Measurements from ENCODE around the gene SLC29A3. TPM values are rescaled to one million over a fixed set of nuclear protein-coding genes. Genes with fewer than 3 reads are reported as not detected.

Gene SLC29A3
- total RNA-seq: 1 to 10 TPM; 2.9 to 3.3 TPM

DNA sequence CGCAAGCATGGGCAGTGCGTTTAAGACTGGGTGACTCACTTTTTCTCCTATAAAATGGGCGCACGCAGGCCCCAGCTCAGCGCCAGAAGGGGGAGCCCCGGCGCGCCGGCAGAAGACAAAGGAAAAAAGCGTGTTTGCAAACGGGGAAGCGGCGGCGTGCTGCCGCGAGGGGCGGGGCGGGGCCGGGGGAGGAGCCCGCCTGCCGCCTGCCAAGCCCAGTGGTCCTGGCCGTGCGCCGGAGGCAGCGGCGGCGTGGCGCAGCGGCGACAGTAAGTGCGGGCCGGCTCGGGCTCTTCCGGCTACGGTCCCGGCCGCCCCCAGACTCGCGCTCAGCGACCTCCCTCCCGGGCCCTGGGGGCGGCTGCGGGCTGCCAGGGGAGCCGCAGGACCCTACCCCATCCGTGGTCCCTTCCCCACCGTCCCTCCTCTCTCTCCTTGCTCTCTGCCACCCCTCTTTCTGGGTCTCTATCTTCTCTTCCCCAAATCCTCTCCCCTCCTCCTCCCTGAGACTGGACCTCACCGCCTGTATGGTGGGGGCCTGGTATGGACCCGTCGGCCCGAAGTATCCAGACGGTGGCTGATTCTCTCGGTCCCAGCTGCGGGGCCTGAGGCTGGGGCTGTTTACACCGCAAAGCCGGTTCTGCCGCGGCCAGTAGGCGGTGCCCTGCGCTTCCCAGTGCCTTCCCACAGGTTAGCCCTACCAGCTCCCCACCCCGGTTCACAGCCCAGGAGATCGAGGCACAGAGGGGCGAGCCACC lies at the start of gene SLC29A3:
TSS of gene SLC29A3 (plus strand) at position 218 of the 758 bp plus-strand sequence. CDS start at position 269, 51 bp downstream.
- Mint-ChIP-seq H3K36me3 (ENCODE audit: low read depth) (peaks cover 10% of the 10 kb centered on the region), H3K27ac (peak within 1 kb of the TSS; percentile 81), H3K9me3 (no peaks in the 10 kb centered on the region), H3K4me1 (ENCODE audit: low read depth) (peaks cover 41% of the 10 kb centered on the region), H3K4me3 (peak within 1 kb of the TSS; percentile 89), H3K27me3 (no peaks in the 10 kb centered on the region)
- CTCF ChIA-PET: interaction anchor here (1.0 to 3.1 kb wide), 8 partner anchors 32 to 388 kb away, joined by 3 to 12 read pairs (median 4); no protein-coding TSS in a partner anchor
- intact Hi-C loops (cut with micrococcal nuclease): loop anchor here (5.0 kb wide), 1 partner anchor 58 kb away; no protein-coding TSS in a partner anchor
- POLR2A ChIA-PET: interaction anchor here (0.6 to 1.4 kb wide), 5 partner anchors 58 to 510 kb away, joined by 3 read pairs; no protein-coding TSS in a partner anchor
- ATAC-seq (peak; percentile 90), DNase-seq (peak; percentile 93)
- TF ChIP-seq, protein P1, sequence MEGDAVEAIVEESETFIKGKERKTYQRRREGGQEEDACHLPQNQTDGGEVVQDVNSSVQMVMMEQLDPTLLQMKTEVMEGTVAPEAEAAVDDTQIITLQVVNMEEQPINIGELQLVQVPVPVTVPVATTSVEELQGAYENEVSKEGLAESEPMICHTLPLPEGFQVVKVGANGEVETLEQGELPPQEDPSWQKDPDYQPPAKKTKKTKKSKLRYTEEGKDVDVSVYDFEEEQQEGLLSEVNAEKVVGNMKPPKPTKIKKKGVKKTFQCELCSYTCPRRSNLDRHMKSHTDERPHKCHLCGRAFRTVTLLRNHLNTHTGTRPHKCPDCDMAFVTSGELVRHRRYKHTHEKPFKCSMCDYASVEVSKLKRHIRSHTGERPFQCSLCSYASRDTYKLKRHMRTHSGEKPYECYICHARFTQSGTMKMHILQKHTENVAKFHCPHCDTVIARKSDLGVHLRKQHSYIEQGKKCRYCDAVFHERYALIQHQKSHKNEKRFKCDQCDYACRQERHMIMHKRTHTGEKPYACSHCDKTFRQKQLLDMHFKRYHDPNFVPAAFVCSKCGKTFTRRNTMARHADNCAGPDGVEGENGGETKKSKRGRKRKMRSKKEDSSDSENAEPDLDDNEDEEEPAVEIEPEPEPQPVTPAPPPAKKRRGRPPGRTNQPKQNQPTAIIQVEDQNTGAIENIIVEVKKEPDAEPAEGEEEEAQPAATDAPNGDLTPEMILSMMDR (IDR thresholded peaks at IDR 0.05): no peak

DNA sequence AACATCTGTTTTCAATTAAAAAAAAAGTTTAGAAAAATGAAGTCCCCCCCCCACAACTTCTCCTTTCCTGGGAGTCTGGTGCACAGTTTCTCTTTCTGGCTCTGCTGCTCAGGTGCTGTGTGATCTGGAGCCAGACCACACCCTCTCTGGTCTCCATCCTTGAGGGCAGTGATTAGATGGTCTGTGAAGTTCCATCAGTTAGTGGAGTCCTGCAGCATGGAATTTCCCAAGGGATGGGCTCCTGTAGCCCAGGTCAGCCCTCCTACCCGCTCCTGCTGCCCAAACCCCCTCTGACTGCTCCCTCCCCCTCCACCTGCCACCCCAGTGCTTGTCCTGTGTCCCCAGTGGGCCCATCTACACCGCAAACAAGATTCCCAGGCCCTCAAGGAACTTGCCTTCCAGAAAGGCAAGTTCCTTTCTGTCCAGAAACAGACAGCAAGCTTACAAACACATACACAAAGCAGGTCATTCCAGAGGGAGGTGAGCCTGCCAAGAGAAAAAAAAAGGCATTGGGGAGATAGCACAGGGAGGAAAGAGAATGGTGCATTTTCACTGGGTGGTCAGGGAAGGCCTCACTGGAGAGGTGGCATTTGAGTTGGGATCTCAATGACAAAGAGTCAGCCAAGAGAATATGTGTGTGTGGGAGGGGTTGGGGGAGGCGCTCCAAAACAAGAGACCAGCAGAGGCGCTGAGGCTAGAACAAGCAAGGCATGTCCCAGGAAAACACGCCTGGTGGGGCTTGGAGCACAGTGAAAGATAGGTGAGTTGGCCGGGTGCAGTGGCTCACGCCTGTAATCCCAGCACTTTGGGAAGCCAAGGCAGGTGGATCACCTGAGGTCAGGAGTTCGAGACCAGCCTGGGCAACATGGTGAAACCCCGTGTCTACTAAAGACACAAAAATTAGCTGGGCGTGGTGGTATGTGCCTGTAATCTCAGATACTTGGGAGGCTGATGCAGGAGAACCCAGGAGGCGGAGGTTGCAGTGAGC lies 49.5 kb upstream of the SLC29A3 start:
- intact Hi-C loops (cut with micrococcal nuclease): no loop called here
- Mint-ChIP-seq H3K4me3 (no peak overlapping the region), H3K9me3 (no peaks in the 10 kb centered on the region), H3K27me3 (peaks cover 1% of the 10 kb centered on the region), H3K36me3 (ENCODE audit: low read depth) (no peaks in the 10 kb centered on the region), H3K4me1 (ENCODE audit: low read depth) (no peaks in the 10 kb centered on the region), H3K27ac (no peak overlapping the region)
- POLR2A ChIA-PET: interaction anchor here (0.7 kb wide), 1 partner anchor 28 kb away, joined by 3 read pairs; no protein-coding TSS in a partner anchor
- DNase-seq (no peak), ATAC-seq (no peak)
- TF ChIP-seq, protein P1 (IDR thresholded peaks at IDR 0.05): no peak
- CTCF ChIA-PET: interaction anchor here (0.6 to 2.9 kb wide), 10 partner anchors 8 to 301 kb away, joined by 3 to 22 read pairs (median 4); no protein-coding TSS in a partner anchor

DNA sequence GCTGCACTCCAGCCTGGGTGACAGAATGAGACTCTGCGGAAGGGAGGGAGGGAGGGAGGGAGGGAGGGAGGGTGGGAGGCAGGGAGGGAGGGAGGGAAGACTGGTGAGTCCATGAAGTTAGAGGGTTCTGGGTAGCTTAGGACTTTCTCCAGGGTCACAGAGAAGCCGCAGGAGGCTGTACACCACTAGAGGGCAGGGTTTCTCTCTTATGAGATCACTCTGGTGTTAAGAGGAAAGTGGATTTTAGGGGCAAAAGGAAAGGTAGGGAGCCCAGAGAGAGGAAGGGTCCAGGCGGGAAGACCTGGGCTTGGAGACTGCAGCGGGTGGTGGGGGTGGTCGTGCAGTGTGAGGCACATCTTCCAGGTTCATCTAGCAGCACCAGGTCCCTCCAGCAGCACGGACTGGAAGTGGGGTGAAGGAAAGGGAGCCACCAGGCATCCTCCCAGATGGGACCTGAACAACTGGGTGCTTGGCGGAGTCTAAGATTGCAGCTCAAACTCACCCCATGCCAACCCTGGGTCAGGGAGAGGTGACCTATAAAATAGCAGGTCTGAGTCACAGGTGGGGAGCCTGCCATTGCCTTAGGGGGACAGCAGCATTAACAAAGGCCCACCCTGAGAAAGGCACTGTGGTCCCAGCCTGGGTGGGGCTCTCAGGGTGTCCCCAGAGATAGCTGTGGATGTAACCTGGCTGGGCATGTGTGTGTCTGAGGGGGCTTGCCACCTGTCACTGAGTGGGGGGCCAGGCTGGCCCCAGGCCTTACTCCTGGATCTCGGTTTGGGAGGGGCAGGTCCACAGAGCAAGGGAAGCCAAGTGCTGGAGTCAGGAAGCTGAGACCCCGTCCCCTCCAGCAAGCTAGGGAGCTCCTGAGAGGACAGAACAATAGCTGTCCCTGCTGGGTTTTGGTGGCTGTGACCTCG lies 48.5 kb upstream of the SLC29A3 start:
- Mint-ChIP-seq H3K4me3 (no peak overlapping the region), H3K4me1 (ENCODE audit: low read depth) (no peaks in the 10 kb centered on the region), H3K9me3 (no peaks in the 10 kb centered on the region), H3K27me3 (peaks cover 1% of the 10 kb centered on the region), H3K36me3 (ENCODE audit: low read depth) (no peaks in the 10 kb centered on the region), H3K27ac (no peak overlapping the region)
- ChIA-PET CTCF (interaction anchor here (0.6 to 2.9 kb wide), 13 partner anchors 8 to 300 kb away, joined by 3 to 22 read pairs (median 4); no protein-coding TSS in a partner anchor), POLR2A (interaction anchor here (0.6 to 0.7 kb wide), 2 partner anchors 29 to 424 kb away, joined by 3 read pairs; no protein-coding TSS in a partner anchor)
- TF ChIP-seq, protein P1 (IDR thresholded peaks at IDR 0.05): no peak
- peak; percentile 80 for ATAC-seq
- intact Hi-C loops (cut with micrococcal nuclease): no loop called here
- peak; percentile 71 for DNase-seq

DNA sequence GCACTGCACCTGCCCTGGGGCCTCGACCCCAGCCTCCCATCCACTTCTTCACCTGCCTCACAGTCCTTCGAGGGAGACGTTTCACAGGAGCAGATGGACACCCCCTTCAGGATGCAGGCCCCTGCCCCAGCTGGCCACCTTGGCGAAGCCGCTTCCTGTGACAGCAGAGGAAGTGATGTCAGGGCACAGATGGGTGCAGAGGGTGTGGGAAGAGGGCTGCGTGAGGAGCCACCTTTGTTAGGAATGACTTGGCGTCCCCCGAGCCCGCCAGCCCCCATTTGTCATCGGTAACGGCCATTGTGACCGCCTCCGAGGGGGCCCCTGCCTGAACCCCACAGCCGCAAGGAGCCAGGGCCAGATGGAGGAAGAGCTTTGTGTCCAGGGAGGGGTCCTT lies 47.4 kb upstream of the SLC29A3 start:
- no peak for ATAC-seq
- Mint-ChIP-seq H3K27me3 (peaks cover 1% of the 10 kb centered on the region), H3K36me3 (ENCODE audit: low read depth) (no peaks in the 10 kb centered on the region), H3K4me3 (no peak overlapping the region), H3K27ac (no peak overlapping the region), H3K4me1 (ENCODE audit: low read depth) (no peaks in the 10 kb centered on the region), H3K9me3 (no peaks in the 10 kb centered on the region)
- intact Hi-C loops (cut with micrococcal nuclease): no loop called here
- ChIA-PET CTCF (interaction anchor here (0.9 to 2.9 kb wide), 4 partner anchors 11 to 42 kb away, joined by 3 to 22 read pairs (median 9); no protein-coding TSS in a partner anchor), POLR2A (no interaction called here)
- DNase-seq: no peak
- TF ChIP-seq, protein P1 (IDR thresholded peaks at IDR 0.05): no peak

Measured in activated CD8-positive, alpha-beta T cell treated with anti-CD3 and anti-CD28 coated beads for 36 hours (primary cell).